ENCODE measurements around the gene PCBP1. TPM values are rescaled to one million over a fixed set of nuclear protein-coding genes. Genes with fewer than 3 reads are reported as not detected.
A peak's percentile ranks its signal among the peaks of the same experiment; 100 is the strongest.

Gene PCBP1
- polyA plus RNA-seq, 2 of the 4 experiments (the other 2 are of a cell fraction), result 86.8 to 304 TPM

DNA sequence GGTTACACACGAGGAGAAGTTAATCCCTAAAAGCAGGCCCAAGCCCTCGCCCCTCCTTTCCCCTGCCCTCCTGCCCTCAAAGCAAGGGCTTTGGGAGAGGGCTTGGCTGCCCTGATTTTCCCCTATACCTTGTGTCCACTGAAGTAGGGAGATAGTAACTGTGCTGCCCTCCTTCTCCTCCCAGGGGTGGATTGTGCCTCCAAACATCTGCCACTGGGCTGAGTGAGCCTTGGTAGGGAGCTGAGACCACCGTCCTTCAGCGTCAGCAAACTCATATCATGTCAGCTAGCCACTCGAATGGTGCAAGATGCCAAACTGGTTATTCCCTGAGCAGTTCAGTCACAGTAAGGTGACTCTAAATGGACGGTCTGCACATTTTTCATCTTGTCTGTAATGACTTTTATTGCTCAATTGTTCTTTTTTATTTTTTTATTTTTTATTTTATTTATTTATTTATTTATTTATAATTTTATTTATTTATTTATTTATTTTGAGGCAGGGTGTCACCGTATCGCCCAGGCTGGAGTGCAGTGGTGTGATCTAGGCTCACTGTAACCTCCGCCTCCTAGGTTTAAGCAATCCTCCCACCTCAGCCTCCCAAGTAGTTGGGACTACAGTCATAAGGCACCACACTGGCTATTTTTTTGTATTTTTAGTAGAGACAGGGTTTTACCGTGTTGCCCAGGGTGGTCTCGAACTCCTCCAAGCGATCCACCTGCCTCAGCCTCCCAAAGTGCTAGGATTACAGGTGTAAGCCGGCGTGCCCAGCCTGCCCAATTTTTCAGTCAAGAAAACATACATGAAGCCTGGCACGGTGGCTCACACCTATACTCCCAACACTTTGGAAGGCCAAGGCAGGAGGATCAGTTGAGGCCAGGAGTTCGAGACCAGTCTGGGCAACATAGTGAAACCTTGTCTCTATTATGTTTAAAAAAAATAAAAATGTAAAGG is 8.7 kb downstream of the PCBP1 start:
- ChIA-PET CTCF (interaction anchor here (0.6 to 2.5 kb wide), 3 partner anchors 8 to 105 kb away, joined by 4 to 8 read pairs (median 5); no protein-coding TSS in a partner anchor), POLR2A (interaction anchor here (2.3 to 2.7 kb wide), 2 partner anchors 29 to 46 kb away, joined by 7 to 19 read pairs; no protein-coding TSS in a partner anchor)
- DNase-seq (ENCODE audit: low read depth in 1 of 2, low spot score in 1 of 2) (no peak), ATAC-seq (peak in 1 of 2 experiments; percentile 14; a peak in 3 of 6 replicates), FAIRE-seq (no peak)
- Histone ChIP-seq H3K4me3 (no peak overlapping the region), H3K9me3 (no peaks in the 10 kb centered on the region), H3K27ac (peak overlapping the region; percentile 44 to 62), H3K4me1 (peaks cover 27% of the 10 kb centered on the region), H3K4me2 (peak overlapping the region; percentile 18)
- TF ChIP-seq HDAC2 (IDR thresholded peaks at IDR 0.05) (no peak), HOXB5 (CRISPR knock-in tag; IDR thresholded peaks at IDR 0.05) (no peak), MAZ (IDR thresholded peaks at IDR 0.05; ENCODE audit: borderline replicate concordance, low read depth, low read length) (no peak), HOXB13 (CRISPR knock-in tag; IDR thresholded peaks at IDR 0.05; ENCODE audit: low read depth) (no peak), SMC3 (IDR thresholded peaks at IDR 0.05) (no peak), HOXA7 (CRISPR knock-in tag; IDR thresholded peaks at IDR 0.05) (no peak), CBX8 (IDR thresholded peaks at IDR 0.05) (no peak), KDM1A (IDR thresholded peaks at IDR 0.05; ENCODE audit: low read depth) (no peak), FOSB (CRISPR knock-in tag; IDR thresholded peaks at IDR 0.05) (no peak), JUN (IDR thresholded peaks at IDR 0.05) (no peak), RAD21 (conservative IDR thresholded peaks at IDR 0.05 in 1 of 2, IDR thresholded peaks at IDR 0.05 in 1 of 2) (no peak), NR3C1 (IDR thresholded peaks at IDR 0.05) (no peak), RNF2 (IDR thresholded peaks at IDR 0.05; ENCODE audit: borderline replicate concordance, low read depth) (no peak)
- TF ChIP-seq, protein P1, sequence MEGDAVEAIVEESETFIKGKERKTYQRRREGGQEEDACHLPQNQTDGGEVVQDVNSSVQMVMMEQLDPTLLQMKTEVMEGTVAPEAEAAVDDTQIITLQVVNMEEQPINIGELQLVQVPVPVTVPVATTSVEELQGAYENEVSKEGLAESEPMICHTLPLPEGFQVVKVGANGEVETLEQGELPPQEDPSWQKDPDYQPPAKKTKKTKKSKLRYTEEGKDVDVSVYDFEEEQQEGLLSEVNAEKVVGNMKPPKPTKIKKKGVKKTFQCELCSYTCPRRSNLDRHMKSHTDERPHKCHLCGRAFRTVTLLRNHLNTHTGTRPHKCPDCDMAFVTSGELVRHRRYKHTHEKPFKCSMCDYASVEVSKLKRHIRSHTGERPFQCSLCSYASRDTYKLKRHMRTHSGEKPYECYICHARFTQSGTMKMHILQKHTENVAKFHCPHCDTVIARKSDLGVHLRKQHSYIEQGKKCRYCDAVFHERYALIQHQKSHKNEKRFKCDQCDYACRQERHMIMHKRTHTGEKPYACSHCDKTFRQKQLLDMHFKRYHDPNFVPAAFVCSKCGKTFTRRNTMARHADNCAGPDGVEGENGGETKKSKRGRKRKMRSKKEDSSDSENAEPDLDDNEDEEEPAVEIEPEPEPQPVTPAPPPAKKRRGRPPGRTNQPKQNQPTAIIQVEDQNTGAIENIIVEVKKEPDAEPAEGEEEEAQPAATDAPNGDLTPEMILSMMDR (IDR thresholded peaks at IDR 0.05), result no peak
- TF ChIP-seq, protein P2, sequence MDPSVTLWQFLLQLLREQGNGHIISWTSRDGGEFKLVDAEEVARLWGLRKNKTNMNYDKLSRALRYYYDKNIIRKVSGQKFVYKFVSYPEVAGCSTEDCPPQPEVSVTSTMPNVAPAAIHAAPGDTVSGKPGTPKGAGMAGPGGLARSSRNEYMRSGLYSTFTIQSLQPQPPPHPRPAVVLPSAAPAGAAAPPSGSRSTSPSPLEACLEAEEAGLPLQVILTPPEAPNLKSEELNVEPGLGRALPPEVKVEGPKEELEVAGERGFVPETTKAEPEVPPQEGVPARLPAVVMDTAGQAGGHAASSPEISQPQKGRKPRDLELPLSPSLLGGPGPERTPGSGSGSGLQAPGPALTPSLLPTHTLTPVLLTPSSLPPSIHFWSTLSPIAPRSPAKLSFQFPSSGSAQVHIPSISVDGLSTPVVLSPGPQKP (IDR thresholded peaks at IDR 0.05; ENCODE audit: low read depth, low read length), result no peak
- TF ChIP-seq, protein P3, sequence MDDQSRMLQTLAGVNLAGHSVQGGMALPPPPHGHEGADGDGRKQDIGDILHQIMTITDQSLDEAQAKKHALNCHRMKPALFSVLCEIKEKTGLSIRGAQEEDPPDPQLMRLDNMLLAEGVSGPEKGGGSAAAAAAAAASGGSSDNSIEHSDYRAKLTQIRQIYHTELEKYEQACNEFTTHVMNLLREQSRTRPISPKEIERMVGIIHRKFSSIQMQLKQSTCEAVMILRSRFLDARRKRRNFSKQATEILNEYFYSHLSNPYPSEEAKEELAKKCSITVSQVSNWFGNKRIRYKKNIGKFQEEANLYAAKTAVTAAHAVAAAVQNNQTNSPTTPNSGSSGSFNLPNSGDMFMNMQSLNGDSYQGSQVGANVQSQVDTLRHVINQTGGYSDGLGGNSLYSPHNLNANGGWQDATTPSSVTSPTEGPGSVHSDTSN (IDR thresholded peaks at IDR 0.05), result no peak
- 88% methylated on average over 16 of the region's 16 CpGs for WGBS (ENCODE audit: missing lambda C conversion rate)

DNA sequence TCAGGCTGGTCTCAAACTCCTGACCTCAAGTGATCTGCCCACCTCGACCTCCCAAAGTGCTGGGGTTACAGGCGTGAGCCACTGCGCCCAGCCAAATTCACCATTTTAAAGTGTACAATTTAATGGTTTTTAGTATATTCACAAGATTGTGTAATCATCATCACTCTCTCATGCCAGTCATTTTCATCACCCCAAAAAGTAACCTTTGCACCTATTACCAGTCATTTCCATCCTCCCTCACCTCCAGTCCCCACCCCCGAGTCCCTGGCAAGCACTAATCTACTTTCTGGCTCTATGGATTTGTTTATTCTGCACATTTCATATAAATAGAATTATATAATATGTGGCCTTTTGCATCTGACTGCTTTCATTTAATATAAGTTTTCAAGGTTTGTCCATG is 10.8 kb downstream of the PCBP1 start:
- TF ChIP-seq KDM5A (IDR thresholded peaks at IDR 0.05) (no peak), MAFK (IDR thresholded peaks at IDR 0.05; ENCODE audit: partially characterized antibody) (no peak)
- TF ChIP-seq, protein P4, sequence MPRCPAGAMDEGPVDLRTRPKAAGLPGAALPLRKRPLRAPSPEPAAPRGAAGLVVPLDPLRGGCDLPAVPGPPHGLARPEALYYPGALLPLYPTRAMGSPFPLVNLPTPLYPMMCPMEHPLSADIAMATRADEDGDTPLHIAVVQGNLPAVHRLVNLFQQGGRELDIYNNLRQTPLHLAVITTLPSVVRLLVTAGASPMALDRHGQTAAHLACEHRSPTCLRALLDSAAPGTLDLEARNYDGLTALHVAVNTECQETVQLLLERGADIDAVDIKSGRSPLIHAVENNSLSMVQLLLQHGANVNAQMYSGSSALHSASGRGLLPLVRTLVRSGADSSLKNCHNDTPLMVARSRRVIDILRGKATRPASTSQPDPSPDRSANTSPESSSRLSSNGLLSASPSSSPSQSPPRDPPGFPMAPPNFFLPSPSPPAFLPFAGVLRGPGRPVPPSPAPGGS (IDR thresholded peaks at IDR 0.05), result no peak
- TF ChIP-seq, protein P5, sequence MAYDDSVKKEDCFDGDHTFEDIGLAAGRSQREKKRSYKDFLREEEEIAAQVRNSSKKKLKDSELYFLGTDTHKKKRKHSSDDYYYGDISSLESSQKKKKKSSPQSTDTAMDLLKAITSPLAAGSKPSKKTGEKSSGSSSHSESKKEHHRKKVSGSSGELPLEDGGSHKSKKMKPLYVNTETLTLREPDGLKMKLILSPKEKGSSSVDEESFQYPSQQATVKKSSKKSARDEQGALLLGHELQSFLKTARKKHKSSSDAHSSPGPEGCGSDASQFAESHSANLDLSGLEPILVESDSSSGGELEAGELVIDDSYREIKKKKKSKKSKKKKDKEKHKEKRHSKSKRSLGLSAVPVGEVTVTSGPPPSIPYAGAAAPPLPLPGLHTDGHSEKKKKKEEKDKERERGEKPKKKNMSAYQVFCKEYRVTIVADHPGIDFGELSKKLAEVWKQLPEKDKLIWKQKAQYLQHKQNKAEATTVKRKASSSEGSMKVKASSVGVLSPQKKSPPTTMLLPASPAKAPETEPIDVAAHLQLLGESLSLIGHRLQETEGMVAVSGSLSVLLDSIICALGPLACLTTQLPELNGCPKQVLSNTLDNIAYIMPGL (CRISPR knock-in tag; IDR thresholded peaks at IDR 0.05; ENCODE audit: borderline replicate concordance), result no peak
- TF ChIP-seq, protein P6, sequence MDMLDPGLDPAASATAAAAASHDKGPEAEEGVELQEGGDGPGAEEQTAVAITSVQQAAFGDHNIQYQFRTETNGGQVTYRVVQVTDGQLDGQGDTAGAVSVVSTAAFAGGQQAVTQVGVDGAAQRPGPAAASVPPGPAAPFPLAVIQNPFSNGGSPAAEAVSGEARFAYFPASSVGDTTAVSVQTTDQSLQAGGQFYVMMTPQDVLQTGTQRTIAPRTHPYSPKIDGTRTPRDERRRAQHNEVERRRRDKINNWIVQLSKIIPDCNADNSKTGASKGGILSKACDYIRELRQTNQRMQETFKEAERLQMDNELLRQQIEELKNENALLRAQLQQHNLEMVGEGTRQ (IDR thresholded peaks at IDR 0.05), result no peak
- 72% methylated on average over 4 of the region's 4 CpGs for WGBS (ENCODE audit: missing lambda C conversion rate)
- ATAC-seq (no peak), DNase-seq (ENCODE audit: low read depth in 1 of 2, low spot score in 1 of 2) (no peak), FAIRE-seq (no peak)
- CTCF ChIA-PET, result no interaction called here
- Histone ChIP-seq H3K4me2 (peak overlapping the region; percentile 11; the same call in 1 of the 3 replicates), H3K4me3 (no peak overlapping the region), H3K4me1 (peaks cover 27% of the 10 kb centered on the region), H3K27ac (no peak overlapping the region), H3K9me3 (no peaks in the 10 kb centered on the region)
- POLR2A ChIA-PET, result no interaction called here

Data from A549 (cell line).